SK-N-DZ (cell line): ENCODE measurements around the gene GPBAR1.

Experiments
- DNase-seq: peaks from one replicate; pipeline ENCODE4 v3.0.0-alpha.2; 2015; ENCODE audit warnings: low spot score

GPBAR1 gene

DNA sequence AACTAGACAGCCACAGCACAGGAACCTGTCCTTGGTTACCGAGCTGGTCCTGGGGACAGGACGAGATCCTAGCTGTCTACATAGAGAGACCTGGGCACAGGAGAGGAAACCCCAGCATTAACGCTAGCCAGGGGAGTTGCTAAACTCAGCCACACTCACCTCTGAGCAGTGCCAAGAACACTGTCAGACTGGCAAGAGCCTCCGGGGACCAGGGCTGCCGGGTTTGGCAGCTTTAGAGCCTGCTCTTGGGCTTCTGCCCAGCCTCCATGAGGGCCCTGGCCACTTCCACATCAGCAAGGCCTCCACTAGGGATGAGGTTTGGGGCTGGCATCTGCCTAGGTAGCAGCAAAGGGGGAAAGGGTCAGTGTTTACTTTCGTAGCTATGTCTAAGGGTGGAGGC is 24.8 kb downstream of the GPBAR1 start:
- no peak for DNase-seq

GRCh38 chr2:218286570-218287459 is 26.0 kb downstream of the GPBAR1 start:
- DNase-seq = peak; percentile 60

DNA sequence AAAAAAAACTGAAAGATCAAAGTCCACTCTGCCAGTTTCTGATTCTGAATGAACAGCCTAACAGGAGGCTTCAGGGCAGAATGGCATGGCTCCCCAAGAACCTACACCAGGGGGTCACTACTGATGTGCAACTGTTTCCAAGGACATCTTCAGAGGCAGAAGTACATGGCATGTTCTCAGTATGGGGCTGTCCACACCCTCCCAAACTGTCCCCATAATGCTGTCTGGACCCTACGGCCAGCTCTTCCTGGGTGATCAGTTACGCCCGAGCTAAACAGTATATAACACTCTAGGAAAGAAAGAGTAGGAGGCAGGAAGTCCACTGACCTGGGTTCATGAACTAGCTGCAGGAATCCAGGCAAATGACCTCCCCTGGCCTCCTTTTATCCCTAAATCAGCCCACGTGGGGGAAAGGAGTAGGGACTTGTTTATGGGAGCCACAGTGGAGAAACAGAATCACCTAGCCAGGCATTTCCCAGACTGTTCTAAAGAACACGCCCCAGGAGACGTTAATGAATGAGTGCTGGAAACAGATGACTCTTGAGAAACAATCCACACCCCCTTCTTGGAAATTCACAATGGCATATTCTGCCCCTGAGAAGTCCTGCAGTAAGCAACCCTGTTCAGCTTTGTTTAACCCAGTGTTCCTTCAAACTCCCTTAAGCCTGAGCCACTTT is 29.0 kb downstream of the GPBAR1 start:
- no peak for DNase-seq

DNA sequence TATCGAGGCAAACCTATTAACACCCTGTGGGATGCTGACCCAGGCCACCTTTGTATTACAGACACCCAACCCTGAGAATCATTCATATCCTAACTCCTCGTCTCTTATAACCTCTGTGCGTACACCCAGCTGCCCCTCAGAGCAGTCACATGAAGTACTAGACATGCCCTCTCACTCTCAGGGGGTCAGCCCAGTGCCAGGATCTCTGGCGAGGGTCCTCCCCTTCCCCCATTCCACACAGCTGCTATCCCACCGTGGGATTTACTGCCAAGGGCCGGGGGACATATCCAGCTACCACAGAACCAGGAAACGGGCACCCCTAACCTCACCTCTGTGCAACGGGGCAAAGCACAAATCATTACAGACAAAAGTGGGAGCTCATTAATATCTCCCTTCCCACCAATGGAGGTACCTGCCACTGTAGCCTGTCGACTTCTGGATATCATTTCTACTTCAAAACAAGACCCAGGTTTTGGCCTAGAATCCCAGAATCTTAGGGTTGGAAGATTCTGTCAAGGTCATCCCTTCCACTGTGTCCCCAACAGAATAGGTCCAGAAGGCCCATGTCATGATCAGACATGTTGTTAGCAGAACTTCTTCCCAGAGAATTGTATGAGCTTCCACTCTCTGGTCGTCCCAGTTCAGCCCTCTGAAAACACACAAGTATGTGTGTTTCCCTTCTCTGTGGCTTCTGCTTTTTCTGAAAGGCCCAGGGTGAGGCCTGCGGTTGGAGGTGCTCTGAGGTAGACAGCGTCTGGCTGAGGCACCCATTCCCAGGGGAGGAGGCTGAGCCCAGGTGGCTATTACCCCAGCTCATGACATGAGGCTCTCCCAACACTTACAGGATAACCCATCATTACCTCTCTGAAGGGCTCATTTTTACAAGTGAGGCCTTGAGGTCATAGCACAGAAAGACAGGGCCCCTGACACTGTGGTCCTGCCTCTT is 29.8 kb downstream of the GPBAR1 start:
- DNase-seq = no peak

DNA sequence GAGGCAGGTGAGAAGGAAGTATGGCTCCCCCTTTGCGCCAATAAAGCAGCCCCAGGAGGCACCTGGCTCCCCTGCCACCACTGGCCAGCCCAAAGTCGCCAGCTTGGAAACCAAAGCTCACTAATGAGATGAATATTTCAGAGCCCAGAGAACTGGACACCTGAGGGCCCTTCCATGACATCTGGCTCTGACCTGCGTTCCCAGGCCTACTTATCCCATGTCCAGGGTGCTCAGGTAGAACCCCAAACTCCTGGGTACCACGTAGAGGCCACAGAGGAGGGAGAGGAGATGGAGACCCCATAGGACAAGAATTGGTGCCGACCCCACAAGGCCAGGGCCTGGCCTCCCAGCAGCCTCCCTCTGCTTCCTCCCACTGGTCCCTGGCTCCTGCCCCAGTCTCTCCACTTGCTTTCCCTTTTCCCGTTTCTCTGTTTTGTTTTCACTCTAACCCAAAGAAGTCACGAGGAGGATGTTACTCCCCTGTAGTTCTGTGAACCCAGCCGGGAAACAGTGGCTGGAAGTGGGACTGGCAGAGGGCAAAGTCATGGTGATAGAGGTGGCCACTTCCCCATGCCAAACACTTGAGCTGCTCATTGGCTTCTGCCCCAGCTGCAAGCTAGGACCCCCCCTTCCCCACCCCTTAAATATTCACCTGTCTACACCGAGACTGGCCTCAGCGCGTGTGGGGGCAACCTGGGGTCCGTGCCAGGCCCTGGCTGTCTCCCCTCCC is 30.7 kb downstream of the GPBAR1 start:
- DNase-seq = no peak

DNA sequence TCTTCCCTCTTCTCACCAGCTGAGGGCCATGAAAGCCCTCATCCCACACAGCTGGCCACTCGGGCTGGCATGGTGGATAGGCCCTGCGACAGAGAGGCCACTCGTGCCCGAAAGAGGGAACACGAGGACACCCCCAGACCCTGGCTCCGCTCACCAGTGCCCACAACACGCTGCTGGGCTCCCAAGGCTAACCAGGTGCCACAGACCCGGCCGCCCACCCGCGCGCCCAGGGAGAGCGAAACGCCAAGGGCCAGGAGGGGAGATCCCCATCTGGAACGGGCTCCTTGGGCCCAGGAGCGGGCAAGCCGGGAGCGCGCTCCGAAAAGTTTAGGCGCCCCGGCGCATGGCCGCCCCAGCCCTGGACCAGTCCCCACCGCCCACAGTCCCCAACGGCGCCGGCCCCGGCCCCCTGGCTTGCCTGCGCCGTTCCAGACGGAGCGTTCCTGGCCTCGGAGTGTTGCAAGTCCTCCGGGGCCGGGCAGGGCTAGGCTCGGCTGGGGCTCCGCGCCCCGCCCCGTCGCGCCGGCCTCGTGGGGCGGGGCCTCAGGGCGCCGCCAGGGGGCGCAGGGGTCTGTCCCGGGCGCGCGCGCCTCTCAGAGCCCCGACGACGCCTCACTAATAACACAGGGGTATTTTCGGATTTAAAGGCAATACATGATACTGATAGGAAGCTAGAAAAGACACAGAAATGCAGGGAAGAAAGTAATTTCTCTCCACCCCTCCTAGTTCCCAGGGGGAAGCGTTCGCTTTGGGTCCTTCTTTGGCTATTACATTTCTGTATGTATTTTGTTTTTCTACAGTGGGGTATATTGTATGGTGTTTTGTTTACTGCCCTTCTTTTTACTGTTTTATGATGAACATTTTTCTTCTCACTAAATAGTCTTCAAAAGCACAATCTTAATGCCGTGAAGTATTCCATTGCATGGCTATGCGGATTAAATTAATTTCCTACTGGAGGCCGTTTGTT is 31.5 kb downstream of the GPBAR1 start, which contains the start of gene TMBIM1:
Gene TMBIM1, minus strand, starts transcription at position 456 of the 967 bp plus-strand sequence. CDS start 10,362 bp downstream, outside the sequence.
- DNase-seq = no peak

DNA sequence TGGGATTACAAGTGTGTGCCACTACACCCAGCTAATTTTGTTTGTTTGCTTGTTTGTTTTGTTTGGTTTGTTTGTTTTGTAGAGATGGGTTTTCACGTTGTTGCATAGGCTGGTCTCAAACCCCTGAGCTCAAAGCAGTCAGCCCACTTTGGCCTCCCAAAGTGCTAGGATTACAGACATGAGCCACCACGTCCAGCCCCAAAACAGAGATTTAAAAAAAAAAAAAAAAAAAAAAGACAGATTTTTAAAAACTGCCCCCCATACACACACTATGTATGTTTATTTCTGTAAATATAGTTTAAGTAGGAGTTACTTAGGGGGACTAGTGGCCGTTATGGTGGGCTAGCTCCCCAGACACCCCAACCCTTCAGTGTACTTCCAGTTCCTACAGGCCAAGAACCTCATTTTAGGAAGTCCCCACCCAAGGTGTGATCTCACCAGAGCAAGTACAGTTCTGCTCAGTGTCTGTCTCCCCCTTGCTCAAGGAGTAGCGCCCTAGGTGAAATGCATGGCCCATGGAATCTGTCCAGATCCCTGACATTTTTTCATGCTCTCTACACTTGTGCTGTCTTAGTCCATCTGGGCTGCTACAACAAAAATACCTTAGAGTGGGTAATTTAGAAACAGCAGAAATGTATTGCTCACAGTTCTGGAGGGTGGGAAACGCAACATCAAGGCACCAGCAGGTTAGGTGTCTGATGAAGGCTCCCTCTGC is 33.1 kb downstream of the GPBAR1 start:
- DNase-seq = no peak

GRCh38 chr2:218294430-218295022 is 33.7 kb downstream of the GPBAR1 start:
- no peak for DNase-seq

GRCh38 chr2:218295029-218295428 is 34.2 kb downstream of the GPBAR1 start:
- DNase-seq = no peak

GRCh38 chr2:218296200-218296599 is 35.4 kb downstream of the GPBAR1 start:
- DNase-seq = no peak

- DNase-seq = no peak
These were observed 36.0 kb downstream of the GPBAR1 start for GRCh38 chr2:218296847-218297246.

- no peak for DNase-seq
These were observed 37.6 kb downstream of the GPBAR1 start for GRCh38 chr2:218298314-218298875.

- DNase-seq = no peak
These were observed 39.3 kb downstream of the GPBAR1 start for GRCh38 chr2:218300141-218300540.

DNA sequence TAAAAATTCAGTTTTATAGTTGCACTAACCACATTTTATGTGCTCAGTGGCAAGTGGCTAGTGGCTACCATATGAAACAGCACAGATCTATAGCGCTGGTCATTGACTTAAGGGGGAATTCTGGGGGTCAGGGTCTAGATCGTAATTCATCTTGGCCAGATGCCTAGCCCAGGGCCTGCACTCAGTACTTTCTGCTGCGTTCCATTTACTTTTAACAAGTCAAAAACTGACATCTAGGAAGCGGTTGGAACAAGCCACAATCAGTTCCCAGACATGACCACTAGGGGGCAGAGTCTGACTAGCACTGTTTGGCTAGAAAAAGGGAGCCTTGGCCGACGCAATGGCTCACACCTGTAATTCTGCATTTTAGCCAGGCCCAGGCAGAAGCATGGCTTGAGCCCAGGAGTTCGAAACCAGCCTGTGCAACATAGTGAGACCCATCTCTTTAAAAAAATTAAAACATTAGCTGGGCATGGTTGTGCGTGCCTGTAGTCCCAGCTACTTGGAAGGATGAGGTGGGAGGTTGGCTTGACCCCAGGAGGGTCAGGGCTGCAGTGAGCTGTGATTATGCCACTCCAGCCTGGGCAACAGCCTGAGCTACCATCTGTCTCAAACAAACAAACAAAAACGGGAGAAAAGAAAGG is 40.5 kb downstream of the GPBAR1 start:
- peak; percentile 81 for DNase-seq

GRCh38 chr2:218305383-218305782 is 44.6 kb downstream of the GPBAR1 start:
- no peak for DNase-seq

GRCh38 chr2:218306184-218306920 is 45.5 kb downstream of the GPBAR1 start:
- no peak for DNase-seq
